ENCODE data around the gene GSX1. TPM values are rescaled to one million over a fixed set of nuclear protein-coding genes. Genes with fewer than 3 reads are reported as not detected.
"Not testable (repeated sequence)": the region's sequence is repeated elsewhere in the genome, so short reads cannot be mapped to it uniquely, and the experiment has no call there.

The GSX1 gene
- total RNA-seq (not detected), polyA plus RNA-seq (not detected)
- long read RNA-seq, donor 1 = 0 reads
- long read RNA-seq, donor 2 = 0 reads
- long read RNA-seq, donor 3 = 0 reads
- long read RNA-seq, donor 4 = 0 reads
- long read RNA-seq, donor 5 = 0 reads

- H3K4me3 ChIP-seq = no peak within 1 kb of the TSS
- H3K9me3 ChIP-seq (ENCODE audit: control insufficient read depth in 4 of 4, insufficient read depth in 3 of 4, low read length in 3 of 4) = peaks cover 0 to 23% (median 0%) of the 10 kb centered on the region in 4 donors
- ATAC-seq (ENCODE audit: insufficient read depth, low FRiP score) (peak; percentile 67), DNase-seq (peak; percentile 80 to 88 (median 84))
- H3K36me3 ChIP-seq (ENCODE audit: control insufficient read depth in 4 of 4, insufficient read depth in 4 of 4, low read length in 4 of 4) = no peaks in the 10 kb centered on the region
- H3K9ac ChIP-seq (ENCODE audit: insufficient read depth in 1 of 2, low read length in 2 of 2) = no peak within 1 kb of the TSS
- 3 to 4% methylated on average over 67 to 87 of the region's 87 CpGs for WGBS, 2 donors
- TF ChIP-seq CTCF (IDR thresholded peaks at IDR 0.05; ENCODE audit: control extremely low read depth, extremely low read depth) = no peak
- peaks cover 2 to 24% (median 6%) of the 10 kb centered on the region in 5 donors for H3K4me1 ChIP-seq (ENCODE audit: control insufficient read depth in 5 of 5, insufficient read depth in 5 of 5, low read length in 5 of 5)
- no peak within 1 kb of the TSS for H3K27ac ChIP-seq (ENCODE audit: low read depth in 1 of 2, low read length in 1 of 2)
- peaks cover 42 to 88% (median 84%) of the 10 kb centered on the region in 3 donors for H3K27me3 ChIP-seq (ENCODE audit: control insufficient read depth in 3 of 3, insufficient read depth in 3 of 3, low read length in 2 of 3)
Observed at GRCh38 chr13:27792393-27793218, at the start of gene GSX1. GSX1 (plus strand) TSS chr13:27792483; CDS start chr13:27792691, 208 bp downstream.

GRCh38 chr13:27744801-27745200 is 47.5 kb upstream of the GSX1 start:
- Histone ChIP-seq H3K9me3 (ENCODE audit: control insufficient read depth in 4 of 4, insufficient read depth in 3 of 4, low read length in 3 of 4) (peaks cover 0 to 5% (median 0%) of the 10 kb centered on the region in 4 donors), H3K9ac (ENCODE audit: insufficient read depth in 1 of 2, low read length in 2 of 2) (no peak overlapping the region), H3K4me3 (no peak overlapping the region), H3K27me3 (ENCODE audit: control insufficient read depth in 3 of 3, insufficient read depth in 3 of 3, low read length in 2 of 3) (no peaks in the 10 kb centered on the region), H3K36me3 (ENCODE audit: control insufficient read depth in 4 of 4, insufficient read depth in 4 of 4, low read length in 4 of 4) (no peaks in the 10 kb centered on the region), H3K27ac (ENCODE audit: low read depth in 1 of 2, low read length in 1 of 2) (no peak overlapping the region), H3K4me1 (ENCODE audit: control insufficient read depth in 5 of 5, insufficient read depth in 5 of 5, low read length in 5 of 5) (no peaks in the 10 kb centered on the region)
- no peak for DNase-seq
- 38 to 45% methylated on average over 7 of the region's 7 CpGs for WGBS, 2 donors
- no peak for TF ChIP-seq CTCF (IDR thresholded peaks at IDR 0.05; ENCODE audit: control extremely low read depth, extremely low read depth)
- no peak for ATAC-seq (ENCODE audit: insufficient read depth, low FRiP score)

GRCh38 chr13:27745301-27745700 is 47.0 kb upstream of the GSX1 start:
- Histone ChIP-seq H3K36me3 (ENCODE audit: control insufficient read depth in 4 of 4, insufficient read depth in 4 of 4, low read length in 4 of 4) (no peaks in the 10 kb centered on the region), H3K27ac (ENCODE audit: low read depth in 1 of 2, low read length in 1 of 2) (no peak overlapping the region), H3K27me3 (ENCODE audit: control insufficient read depth in 3 of 3, insufficient read depth in 3 of 3, low read length in 2 of 3) (no peaks in the 10 kb centered on the region), H3K4me3 (no peak overlapping the region), H3K4me1 (ENCODE audit: control insufficient read depth in 5 of 5, insufficient read depth in 5 of 5, low read length in 5 of 5) (no peaks in the 10 kb centered on the region), H3K9ac (ENCODE audit: insufficient read depth in 1 of 2, low read length in 2 of 2) (no peak overlapping the region), H3K9me3 (ENCODE audit: control insufficient read depth in 4 of 4, insufficient read depth in 3 of 4, low read length in 3 of 4) (peaks cover 0 to 5% (median 0%) of the 10 kb centered on the region in 4 donors)
- no peak for TF ChIP-seq CTCF (IDR thresholded peaks at IDR 0.05; ENCODE audit: control extremely low read depth, extremely low read depth)
- ATAC-seq (ENCODE audit: insufficient read depth, low FRiP score) (no peak), DNase-seq (no peak)
- WGBS, 2 donors = 92 to 95% methylated on average over 5 of the region's 5 CpGs

GRCh38 chr13:27748143-27748542 is 44.1 kb upstream of the GSX1 start:
- 94 to 95% methylated on average over 21 of the region's 21 CpGs for WGBS, 2 donors
- DNase-seq; H3K9me3 ChIP-seq (ENCODE audit: control insufficient read depth in 4 of 4, insufficient read depth in 3 of 4, low read length in 3 of 4): not testable (repeated sequence)

More at GRCh38 chr13:27748143-27748542, 44.1 kb upstream of the GSX1 start:
- H3K27me3 ChIP-seq (ENCODE audit: control insufficient read depth in 3 of 3, insufficient read depth in 3 of 3, low read length in 2 of 3); ATAC-seq (ENCODE audit: insufficient read depth, low FRiP score); H3K4me1 ChIP-seq (ENCODE audit: control insufficient read depth in 5 of 5, insufficient read depth in 5 of 5, low read length in 5 of 5); H3K36me3 ChIP-seq (ENCODE audit: control insufficient read depth in 4 of 4, insufficient read depth in 4 of 4, low read length in 4 of 4); H3K27ac ChIP-seq (ENCODE audit: low read depth in 1 of 2, low read length in 1 of 2); H3K9ac ChIP-seq (ENCODE audit: insufficient read depth in 1 of 2, low read length in 2 of 2); H3K4me3 ChIP-seq: not testable (repeated sequence)
